Fibroblast of the conjunctiva (primary cell): ENCODE results near the gene NAA25.
A peak's percentile ranks its signal among the peaks of the same experiment; 100 is the strongest.
"Not testable (repeated sequence)": the region's sequence is repeated elsewhere in the genome, so short reads cannot be mapped to it uniquely, and the experiment has no call there.

Experiments used
- DNase-seq: peaks from one replicate; pipeline ENCODE4 v3.0.0-alpha.2; 2010; ENCODE audit warnings: low read depth

NAA25 gene

DNA sequence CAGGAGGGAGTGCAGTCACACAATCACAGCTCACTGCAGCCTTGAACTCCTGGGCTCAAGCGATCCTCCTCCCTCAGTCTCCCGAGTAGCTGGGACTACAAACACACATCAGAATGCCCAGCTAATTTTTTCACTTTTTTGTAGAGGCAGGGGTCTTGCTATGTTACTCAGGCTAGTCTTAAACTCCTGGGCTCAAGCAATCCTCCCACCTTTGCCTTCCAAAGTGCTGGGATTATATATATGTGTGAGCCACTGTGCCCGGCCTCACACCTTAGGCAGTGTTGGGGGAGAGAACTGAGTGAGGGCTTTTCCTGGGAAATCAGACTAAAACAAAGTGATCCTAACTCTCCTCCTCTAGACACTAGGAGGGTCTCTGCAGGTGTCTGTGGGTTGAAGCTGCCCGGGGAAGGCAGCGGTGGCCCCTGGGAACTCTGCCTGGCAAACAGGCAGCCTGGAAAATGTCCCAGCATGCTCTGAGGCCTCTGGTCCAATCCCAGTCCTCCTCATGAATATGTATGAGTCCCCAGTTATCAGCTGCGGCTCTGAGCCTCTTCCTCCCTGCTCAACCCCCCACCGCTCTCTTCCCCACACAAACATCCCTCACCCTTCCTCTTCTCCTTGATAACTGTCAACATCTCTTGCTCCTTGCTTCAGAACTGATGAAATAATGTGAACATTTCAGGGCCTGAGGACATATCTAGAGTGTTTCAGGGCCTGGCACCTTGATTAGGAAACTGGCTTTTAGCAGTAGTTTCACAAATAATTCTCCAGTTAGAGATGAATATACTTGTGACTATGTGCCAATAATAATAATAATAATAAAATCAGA is 7.9 kb upstream of the NAA25 start:
- DNase-seq, result peak; percentile 43

DNA sequence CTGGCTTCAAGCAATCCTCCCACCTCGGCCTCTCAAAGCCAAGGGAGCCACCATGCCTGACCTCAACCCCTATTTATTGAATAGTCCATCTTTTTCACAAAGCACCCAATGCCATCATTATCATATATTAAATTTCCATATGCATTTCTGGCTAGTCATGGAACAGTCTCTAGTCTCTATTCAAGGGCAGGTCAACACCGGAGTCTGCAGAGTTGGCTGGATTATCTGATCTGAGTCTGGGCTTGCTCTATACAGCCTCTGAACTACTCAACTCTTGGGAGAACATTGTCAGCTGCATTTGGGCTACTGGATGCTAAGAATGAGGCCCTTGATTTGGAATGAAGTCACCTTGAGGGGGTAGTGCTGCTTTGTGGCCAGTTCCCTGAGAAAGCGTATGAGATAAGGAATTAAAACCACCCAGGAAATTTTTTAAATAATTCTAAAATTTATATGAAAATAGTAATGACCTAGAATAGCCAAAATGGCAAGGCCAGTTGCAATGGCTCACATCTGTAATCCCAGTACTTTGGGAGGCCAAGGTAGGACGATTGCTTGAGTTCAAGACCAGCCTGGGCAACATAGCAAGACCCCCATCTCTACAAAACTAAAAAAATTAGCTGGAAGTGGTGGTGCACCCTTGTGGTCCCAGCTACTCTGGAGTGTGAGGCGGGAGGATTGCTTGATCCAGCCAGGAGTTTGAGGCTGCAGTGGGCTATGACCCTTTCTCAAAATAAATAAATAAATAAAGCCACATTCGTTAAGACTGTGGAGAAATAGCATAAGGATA is 6.9 kb upstream of the NAA25 start:
- no peak for DNase-seq

DNA sequence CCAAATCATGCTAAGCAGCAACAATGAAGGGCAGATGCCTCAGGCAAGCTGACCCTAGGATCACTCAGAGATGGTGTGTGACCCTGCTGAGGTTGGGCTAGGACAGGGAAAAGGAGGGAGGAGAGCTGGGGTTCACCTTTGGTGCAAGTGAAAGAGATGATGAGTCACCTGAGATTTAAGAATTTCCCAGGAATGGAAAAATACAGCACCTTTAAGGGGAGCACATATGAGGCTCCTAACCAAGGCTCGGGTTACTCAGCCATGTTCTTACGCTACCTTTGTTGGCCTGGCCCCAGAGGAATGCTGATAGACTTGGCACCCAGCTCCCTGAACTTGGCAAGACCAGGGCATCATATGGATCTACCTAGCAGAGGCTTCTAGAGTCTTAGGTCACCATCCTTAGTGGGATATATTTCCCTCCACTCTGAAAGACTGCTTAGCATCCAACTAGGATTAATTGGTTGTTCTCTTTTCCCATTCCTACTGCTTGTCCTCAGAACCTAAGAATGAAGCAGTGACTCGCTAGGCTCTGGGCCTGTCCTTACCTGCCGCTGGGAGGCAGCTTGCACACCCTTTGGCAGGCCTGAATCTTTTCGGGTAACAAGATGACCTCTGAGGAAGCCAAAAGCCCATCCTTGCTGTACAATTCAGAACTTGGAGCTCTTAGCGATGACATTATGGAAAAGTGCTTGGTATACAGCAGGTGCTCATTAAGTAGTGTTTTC is 4.0 kb upstream of the NAA25 start:
- no peak for DNase-seq

DNA sequence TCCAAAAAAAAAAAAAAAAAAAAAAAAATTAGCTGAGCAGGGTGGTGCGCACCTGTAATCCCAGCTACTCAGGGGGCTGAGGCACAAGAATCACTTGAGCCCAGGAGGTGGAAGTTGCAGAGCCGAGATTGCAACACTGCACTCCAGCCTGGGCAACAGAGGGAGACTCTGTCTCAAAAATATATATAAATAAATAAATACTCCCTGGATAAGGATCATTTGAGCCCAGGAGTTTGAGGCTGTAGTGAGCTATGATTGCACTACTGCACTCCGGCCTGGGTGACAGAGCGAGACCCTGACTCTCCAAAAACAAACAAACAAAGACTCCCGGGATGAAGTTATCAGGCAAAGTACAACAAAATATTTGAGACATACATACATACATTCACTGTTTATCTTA is 3.3 kb upstream of the NAA25 start:
- no peak for DNase-seq

DNA sequence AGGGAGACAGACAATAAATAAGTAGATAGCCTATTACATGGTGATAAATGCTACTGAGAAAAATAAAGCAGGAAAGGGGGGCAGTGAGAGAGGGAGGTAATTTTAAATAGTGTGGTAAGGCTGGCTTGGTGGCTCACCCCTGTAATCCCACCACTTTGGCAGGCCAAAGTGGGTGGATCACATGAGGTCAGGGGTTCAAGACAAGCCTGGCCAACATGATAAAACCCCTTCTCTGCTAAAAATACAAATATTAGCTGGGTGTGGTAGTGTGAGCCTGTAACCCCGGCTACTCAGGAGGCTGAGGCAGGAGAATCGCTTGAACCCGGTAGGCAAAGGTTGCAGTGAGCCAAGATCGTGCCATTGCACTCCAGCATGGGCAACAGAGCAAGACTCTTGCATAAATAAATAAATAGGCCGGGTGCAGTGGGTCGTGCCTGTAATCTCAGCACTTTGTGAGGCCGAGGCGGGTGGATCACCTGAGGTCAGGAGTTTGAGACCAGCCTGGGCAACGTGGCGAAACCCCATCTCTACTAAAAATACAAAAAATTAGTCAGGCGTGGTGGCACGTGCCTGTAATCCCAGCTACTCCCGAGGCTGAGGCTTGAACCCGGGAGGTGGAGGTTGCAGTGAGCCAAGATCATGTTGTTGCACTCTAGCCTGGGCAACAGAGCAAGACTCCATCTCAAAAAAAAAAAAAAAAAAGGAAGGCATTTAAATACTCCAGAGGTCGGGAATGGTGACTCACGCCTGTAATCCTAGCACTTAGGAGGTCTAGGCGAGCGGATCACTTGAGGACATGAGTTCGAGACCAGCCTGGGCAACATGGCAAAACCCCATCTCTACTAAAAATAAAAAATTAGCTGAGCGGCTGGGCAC is 2.4 kb upstream of the NAA25 start:
- DNase-seq, result not testable (repeated sequence)

DNA sequence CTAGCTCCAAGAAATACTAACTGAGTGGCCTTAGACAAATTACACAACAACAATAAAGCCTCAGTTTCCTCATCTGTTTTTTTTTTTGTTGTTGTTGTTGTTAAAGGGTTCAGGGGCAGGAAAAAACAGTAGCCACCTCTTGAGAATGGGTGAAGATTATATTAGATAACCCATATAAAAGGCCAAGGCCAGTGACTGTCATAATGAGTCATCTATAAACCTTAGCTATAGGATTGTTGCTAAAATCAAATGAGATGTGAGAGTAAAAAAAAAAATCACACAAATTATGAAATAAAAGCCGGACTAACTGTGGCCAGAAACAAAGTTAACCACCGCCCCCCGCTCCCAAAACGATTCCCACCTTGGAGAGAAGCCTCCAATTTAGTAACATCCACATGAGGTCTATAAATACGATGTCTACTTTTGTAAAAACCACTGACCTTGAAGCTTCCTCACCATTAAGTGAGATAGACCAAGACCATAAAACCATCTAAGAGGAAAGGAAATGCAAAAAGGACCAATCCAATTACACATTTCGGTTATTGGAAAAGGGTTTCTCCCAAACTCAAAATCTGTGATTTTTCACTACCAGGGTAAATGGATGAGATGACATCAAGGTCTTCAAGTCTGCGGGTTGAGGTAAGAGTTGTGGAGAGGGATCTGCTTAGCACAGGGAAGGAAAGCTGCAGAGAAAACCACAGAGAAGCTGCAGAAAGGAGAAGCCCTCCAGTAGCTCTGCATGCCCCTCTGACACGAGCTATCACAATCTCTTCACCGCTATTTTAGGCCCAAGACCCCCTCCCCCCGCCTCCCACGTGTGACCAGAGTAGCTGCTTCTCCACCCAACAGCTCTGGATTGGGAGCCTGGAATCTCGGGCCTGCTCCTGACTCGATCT is 1.0 kb downstream of the NAA25 start:
- DNase-seq, result no peak

DNA sequence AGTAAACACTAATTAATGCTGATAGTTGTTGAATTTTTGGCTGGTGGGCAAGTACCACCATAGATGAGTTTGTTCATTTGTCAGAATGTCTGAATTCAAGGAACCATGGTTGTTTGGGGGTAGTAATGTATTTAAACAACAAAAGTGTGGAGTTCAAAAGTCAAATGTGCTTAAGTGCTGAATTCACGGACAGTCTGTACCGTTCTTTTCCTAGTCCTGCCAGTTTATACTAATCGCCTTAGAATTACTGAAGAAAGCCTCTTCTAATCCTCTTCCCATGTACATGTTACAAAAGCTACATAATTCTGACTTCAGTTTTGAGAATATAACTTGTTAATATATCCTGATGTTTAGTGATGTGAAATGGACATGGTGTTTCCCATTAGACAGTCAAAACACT is 2.7 kb downstream of the NAA25 start:
- DNase-seq, result no peak

DNA sequence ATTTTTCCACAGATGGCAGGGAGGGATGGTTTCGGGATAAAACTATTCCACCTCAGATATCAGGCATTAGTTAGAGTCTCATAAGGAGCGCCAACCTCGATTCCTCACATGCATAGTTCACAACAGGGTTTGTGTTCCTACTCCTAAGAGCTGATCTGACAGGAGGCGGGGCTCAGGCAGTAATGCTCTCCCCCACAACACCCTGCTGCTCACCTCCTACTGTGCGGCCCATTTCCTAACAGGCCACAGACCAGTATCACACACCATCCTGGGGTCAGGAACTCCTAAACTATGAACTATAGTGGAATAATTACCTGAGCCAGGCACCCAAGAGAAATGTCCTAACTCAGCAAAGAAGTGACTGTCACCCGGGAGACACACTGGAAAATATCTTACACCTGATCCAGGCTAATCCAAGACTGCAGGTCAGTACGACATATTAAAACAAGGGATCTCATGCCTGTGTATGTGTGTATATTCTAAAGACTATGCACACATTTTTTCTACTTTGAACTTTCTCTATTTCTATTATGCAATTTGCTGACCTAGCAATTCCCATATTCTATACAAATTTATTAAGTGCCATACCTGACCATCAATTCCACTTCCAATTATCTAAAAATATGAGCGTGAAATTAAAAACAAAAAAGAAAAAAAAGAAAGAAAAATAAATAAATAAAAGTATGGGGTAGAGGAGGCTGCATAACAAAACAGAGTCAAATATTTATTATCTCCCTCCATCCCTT is 4.7 kb downstream of the NAA25 start:
- DNase-seq, result no peak

DNA sequence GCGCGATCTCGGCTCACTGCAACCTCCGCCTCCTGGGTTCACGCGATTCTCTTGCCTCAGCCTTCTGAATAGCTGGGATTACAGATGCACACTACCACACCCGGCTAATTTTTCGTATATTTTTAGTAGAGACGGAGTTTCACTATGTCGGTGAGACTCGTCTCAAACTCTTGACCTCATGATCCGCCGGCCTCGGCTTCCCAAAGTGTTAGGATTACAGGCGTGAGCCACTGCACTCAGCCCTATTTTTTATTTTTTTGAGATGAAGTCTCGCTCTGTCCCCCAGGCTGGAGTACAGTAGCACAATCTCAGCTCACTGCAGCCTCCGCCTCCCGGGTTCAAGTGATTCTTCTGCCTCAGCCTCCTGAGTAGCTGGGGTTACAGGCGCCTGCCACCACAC is 5.8 kb downstream of the NAA25 start:
- not testable (repeated sequence) for DNase-seq

DNA sequence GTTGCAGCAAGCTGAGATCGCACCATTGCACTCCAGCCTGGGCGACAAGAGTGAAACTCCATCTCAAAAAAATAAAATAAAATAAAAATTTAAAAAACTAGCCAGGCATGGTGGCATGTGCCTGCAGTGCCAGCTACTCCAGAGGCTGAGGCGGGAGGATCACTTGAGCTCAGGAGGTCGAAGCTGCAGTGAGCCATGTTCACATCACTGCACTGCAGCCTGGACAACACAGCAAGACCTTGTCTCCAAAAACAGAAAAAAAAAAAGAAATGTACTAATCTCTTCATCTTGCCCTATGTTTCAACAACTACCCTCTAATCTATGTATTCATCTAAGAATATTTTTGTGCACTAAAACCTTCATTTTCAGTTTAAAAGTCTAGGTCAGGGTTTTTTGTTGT is 6.5 kb downstream of the NAA25 start:
- DNase-seq, result no peak

DNA sequence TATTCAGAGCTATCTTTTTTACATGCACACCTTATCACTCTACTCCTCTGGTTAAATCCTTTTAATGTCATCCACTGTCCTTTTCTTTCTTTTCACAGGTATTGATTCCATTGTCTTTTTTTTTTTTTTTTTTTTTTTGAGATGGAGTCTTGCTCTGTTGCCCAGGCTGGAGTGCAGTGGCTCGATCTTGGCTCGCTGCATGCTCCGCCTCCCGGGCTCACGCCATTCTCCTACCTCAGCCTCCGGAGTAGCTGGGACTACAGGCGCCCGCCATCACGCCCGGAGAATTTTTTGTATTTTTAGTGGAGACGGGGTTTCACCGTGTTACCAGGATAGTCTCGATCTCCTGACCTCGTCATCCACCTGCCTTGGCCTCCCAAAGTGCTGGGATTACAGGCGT is 8.1 kb downstream of the NAA25 start:
- DNase-seq, result not testable (repeated sequence)

DNA sequence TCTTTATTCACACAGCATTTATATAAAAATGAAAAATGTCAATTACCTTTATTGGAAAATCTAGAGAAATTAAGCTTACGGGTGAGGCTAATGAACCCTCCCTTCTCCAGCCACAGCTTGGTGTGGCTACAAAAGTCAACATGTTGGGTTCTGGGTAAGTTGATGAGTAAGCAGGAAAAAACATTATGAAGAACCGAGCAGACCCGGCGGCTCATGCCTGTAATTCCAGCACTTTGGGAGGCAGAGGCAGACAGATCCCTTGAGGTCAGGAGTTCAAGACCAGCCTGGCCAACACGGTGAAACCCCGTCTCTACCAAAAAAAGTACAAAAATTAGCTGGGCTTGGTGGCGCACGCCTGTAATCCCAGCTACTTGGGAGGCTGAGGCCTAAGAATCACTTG is 10.9 kb downstream of the NAA25 start:
- DNase-seq, result no peak

DNA sequence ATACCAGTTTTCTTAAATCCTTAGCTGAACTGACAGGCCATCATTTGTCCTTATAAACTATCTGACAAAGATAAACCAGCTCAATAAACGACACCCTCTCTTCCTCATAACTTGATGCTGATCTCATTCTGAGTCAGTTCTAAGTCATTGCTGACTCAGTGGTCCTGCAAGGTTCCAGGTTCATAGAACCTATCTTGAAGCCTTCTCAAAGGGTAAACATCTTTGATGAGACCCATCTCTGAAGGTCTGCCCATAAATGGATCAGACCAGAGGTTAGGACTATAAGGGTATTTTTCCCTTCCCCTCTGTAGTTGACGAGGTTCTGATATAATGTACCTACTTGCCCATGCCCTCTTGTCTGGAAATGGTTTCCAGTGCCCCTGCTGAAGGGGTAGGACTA is 11.9 kb downstream of the NAA25 start:
- peak; percentile 13 for DNase-seq

DNA sequence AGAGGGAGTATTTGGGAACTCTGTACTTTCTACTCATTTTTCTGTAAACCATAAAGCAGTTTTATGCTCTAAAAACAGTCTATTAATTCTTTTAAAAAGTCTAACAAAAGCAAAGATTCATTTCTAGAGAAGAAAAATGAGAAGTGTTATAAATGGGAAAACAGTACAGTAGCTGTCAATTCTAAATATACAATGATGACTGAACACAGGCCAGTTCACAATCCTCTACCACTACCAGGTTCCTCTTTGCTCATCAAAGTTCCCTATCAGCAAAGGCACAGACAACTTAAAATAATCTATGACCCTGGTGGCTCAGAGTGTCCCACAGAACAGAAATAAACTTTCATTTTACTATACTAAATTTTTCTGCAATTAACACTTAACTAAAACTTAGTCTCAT is 12.5 kb downstream of the NAA25 start:
- DNase-seq, result no peak

DNA sequence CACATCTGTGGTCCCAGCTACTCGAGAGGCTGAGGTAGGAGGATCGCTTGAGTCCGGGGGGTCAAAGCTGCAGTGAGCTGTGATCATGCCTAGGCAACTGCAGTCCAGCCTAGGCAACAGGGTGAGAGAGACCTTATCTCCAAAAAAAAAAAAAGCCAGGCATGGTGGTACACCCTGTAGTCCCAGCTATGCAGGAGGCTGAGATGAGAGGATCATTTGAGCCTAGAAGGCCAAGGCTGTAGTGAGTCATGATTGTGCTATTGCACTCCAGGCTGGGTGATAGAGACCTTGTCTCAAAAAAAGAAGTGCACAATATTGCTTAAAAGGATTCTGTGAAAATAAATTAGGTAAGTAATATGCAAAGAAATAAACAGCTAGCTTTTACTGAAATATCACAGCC is 17.0 kb downstream of the NAA25 start:
- DNase-seq, result no peak

DNA sequence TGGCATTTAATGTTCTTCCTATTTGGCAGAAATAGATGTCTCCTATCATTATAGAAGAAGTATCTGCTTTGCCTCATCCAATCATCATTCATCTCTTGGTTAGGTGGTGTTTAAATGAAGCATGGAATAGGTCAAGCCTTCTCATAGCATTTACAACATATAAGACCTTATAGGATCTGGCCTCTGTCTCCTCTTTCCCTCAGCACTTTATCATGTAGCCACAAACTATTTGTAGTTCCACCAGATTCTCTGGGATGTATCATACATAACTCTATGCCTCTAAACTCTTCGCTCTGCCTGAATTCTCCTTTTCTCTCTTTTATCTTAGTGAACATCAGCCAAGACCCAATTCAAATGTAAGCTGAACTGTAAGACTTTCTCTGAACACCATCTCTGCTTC is 20.7 kb downstream of the NAA25 start:
- no peak for DNase-seq

DNA sequence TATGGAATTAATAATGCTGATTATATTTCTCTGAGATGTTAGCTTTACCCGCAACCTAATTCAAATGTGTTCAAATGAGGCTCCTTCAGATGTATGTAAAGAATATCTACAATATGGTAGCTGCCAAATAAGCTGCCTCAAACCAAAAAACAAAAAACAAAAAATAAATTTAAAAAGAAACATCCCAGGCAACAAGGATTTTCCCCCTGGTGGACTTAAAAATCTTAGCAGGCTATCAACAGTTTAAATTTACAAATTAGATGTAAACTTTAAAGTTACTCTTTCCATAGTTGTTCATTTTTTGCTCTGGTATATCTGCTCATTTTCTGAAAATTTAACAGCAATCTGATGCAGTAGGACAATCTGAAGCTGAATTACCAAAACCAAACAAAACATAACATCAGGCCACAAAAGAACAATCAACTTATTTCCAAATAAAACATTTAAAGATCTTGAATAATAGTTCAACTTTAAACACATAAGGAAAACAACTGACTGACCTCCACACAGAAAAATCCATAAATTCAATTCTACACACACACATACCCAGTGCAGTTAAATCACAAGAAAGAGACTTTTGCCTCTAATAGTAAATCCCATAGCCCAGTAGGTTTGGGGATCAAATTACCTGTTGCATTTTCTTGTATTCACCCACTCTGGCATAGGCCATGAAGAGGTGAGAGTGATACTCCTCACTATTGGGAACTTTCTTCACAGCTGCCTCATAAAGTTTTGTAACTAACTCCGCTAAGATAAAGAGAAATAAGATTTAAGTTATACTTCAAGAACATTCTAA is 21.3 kb downstream of the NAA25 start:
- no peak for DNase-seq

DNA sequence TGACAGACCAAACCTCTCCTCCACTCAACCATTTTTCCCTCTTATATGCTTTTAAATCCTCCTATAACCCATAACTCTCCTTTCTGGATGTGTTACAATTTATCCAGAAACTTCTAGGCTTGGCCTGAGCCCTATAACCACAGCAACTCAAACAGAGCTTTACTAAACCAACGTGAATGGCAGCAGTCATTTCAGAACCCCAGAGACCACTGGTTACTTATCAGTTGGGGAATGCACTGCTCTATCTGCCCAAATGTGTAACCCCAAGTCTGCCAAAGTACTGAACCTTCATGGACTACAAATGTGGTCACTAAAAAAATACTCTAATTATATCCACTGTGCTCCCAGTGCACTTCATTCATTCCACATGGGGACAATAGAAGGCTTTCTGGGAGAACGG is 42.0 kb downstream of the NAA25 start:
- DNase-seq, result no peak

DNA sequence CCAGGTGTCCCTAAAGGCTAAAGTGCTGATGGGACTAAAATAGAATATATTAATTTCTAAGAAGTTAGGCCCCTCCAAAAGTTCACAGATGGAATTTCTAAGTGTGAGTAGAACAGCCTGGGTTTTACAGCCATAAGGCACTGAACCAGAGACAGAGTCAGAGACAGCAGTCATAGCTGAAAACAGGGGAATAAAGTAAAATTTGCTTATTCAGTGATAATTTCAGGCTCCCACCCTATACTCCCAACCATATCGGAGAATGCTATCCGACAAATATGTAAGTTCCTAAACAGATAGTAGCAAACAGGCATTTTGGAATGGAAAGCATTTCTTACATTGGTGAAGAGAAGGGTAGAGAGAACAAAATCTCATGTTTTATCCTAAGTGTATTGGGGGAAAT is 45.3 kb downstream of the NAA25 start:
- no peak for DNase-seq
